ENCODE results near the gene RPP40. TPM values are rescaled to one million over a fixed set of nuclear protein-coding genes. Genes with fewer than 3 reads are reported as not detected.
"Not testable (repeated sequence)": the region's sequence is repeated elsewhere in the genome, so short reads cannot be mapped to it uniquely, and the experiment has no call there.

Gene RPP40
- total and polyA plus RNA-seq, 7 experiments from 2014 or later, result 3.8 to 18.6 (median 6.5) TPM

- H3K9me3 ChIP-seq (ENCODE audit: control insufficient read depth in 2 of 3, low read length in 3 of 3); H3K27me3 ChIP-seq (ENCODE audit: control insufficient read depth in 2 of 2, insufficient read depth in 2 of 2, low read length in 2 of 2); H3K27me3 Mint-ChIP-seq; H3K4me3 Mint-ChIP-seq; H3K9me3 Mint-ChIP-seq; H3K27ac ChIP-seq (ENCODE audit: low read depth, low read length); CTCF ChIA-PET; intact Hi-C loops (cut with micrococcal nuclease); DNase-seq; H3K4me3 ChIP-seq (ENCODE audit: low read length); POLR2A ChIA-PET; H3K27ac Mint-ChIP-seq; H3K4me1 ChIP-seq (ENCODE audit: control insufficient read depth in 2 of 2, insufficient read depth in 2 of 2, low read length in 2 of 2); H3K36me3 ChIP-seq (ENCODE audit: control insufficient read depth in 2 of 3, insufficient read depth in 3 of 3, low read length in 3 of 3); ATAC-seq: not testable (repeated sequence)
- peaks cover 0 to 13% (median 0%) of the 10 kb centered on the region in 5 donors for H3K36me3 Mint-ChIP-seq
- H3K4me1 Mint-ChIP-seq, result peaks cover 4 to 20% (median 10%) of the 10 kb centered on the region in 7 donors
These were observed 28.9 kb upstream of the RPP40 start for GRCh38 chr6:5032706-5033105.

GRCh38 chr6:5031150-5031549, 27.3 kb upstream of the RPP40 start:
- ATAC-seq (no peak), DNase-seq (no peak)
- Histone ChIP-seq H3K36me3 (ENCODE audit: control insufficient read depth in 2 of 3, insufficient read depth in 3 of 3, low read length in 3 of 3) (no peaks in the 10 kb centered on the region), H3K4me3 (ENCODE audit: low read length) (no peak overlapping the region), H3K9me3 (ENCODE audit: control insufficient read depth in 2 of 3, low read length in 3 of 3) (no peaks in the 10 kb centered on the region), H3K27me3 (ENCODE audit: control insufficient read depth in 2 of 2, insufficient read depth in 2 of 2, low read length in 2 of 2) (no peaks in the 10 kb centered on the region), H3K4me1 (ENCODE audit: control insufficient read depth in 2 of 2, insufficient read depth in 2 of 2, low read length in 2 of 2) (no peaks in the 10 kb centered on the region), H3K27ac (ENCODE audit: low read depth, low read length) (no peak overlapping the region)
- CTCF ChIA-PET, result no interaction called here
- Mint-ChIP-seq H3K27me3 (peaks cover 0 to 5% (median 4%) of the 10 kb centered on the region in 5 donors), H3K4me3 (no peak overlapping the region), H3K4me1 (peaks cover 9 to 26% (median 14%) of the 10 kb centered on the region in 7 donors), H3K9me3 (peaks cover 0 to 10% (median 0%) of the 10 kb centered on the region in 11 donors), H3K27ac (peak overlapping the region in 1 of 9 donors; percentile 3), H3K36me3 (peaks cover 0 to 13% (median 1%) of the 10 kb centered on the region in 5 donors)
- intact Hi-C loops (cut with micrococcal nuclease), result no loop called here
- POLR2A ChIA-PET, result no interaction called here

GRCh38 chr6:5030596-5031136, 26.8 kb upstream of the RPP40 start:
- Histone ChIP-seq H3K27me3 (ENCODE audit: control insufficient read depth in 2 of 2, insufficient read depth in 2 of 2, low read length in 2 of 2) (no peaks in the 10 kb centered on the region), H3K36me3 (ENCODE audit: control insufficient read depth in 2 of 3, insufficient read depth in 3 of 3, low read length in 3 of 3) (no peaks in the 10 kb centered on the region), H3K4me3 (ENCODE audit: low read length) (no peak overlapping the region), H3K27ac (ENCODE audit: low read depth, low read length) (no peak overlapping the region), H3K9me3 (ENCODE audit: control insufficient read depth in 2 of 3, low read length in 3 of 3) (no peaks in the 10 kb centered on the region), H3K4me1 (ENCODE audit: control insufficient read depth in 2 of 2, insufficient read depth in 2 of 2, low read length in 2 of 2) (peaks cover 0 to 4% of the 10 kb centered on the region in 2 donors)
- peaks cover 0 to 7% (median 4%) of the 10 kb centered on the region in 5 donors for H3K27me3 Mint-ChIP-seq
- ATAC-seq (peak; percentile 90), DNase-seq (peak; percentile 15 to 68 (median 43))
- peaks cover 0 to 13% (median 1%) of the 10 kb centered on the region in 5 donors for H3K36me3 Mint-ChIP-seq
- ChIA-PET CTCF (interaction anchor here (1.1 kb wide), 1 partner anchor 19 kb away, joined by 4 read pairs; no protein-coding TSS in a partner anchor), POLR2A (no interaction called here)
- H3K4me1 Mint-ChIP-seq, result peaks cover 10 to 27% (median 14%) of the 10 kb centered on the region in 7 donors
- H3K9me3 Mint-ChIP-seq, result peaks cover 0 to 10% (median 0%) of the 10 kb centered on the region in 11 donors
- intact Hi-C loops (cut with micrococcal nuclease), result loop anchor here (1.0 kb wide), 1 partner anchor 26 kb away; the partner anchor contains the start of gene RPP40 (in 2 of the 2)
- peak overlapping the region in 1 of 10 donors; percentile 22 for H3K4me3 Mint-ChIP-seq
- H3K27ac Mint-ChIP-seq, result peak overlapping the region in 1 of 9 donors; percentile 3

- ATAC-seq (no peak), DNase-seq (no peak)
- intact Hi-C loops (cut with micrococcal nuclease), result loop anchor here (1.0 kb wide), 1 partner anchor 25 kb away; the partner anchor contains the start of gene RPP40 (in 2 of the 2)
- Histone ChIP-seq H3K9me3 (ENCODE audit: control insufficient read depth in 2 of 3, low read length in 3 of 3) (no peaks in the 10 kb centered on the region), H3K36me3 (ENCODE audit: control insufficient read depth in 2 of 3, insufficient read depth in 3 of 3, low read length in 3 of 3) (no peaks in the 10 kb centered on the region), H3K27me3 (ENCODE audit: control insufficient read depth in 2 of 2, insufficient read depth in 2 of 2, low read length in 2 of 2) (no peaks in the 10 kb centered on the region), H3K4me1 (ENCODE audit: control insufficient read depth in 2 of 2, insufficient read depth in 2 of 2, low read length in 2 of 2) (peaks cover 0 to 4% of the 10 kb centered on the region in 2 donors), H3K4me3 (ENCODE audit: low read length) (no peak overlapping the region), H3K27ac (ENCODE audit: low read depth, low read length) (no peak overlapping the region)
- ChIA-PET CTCF (interaction anchor here (1.1 kb wide), 1 partner anchor 18 kb away, joined by 4 read pairs; no protein-coding TSS in a partner anchor), POLR2A (no interaction called here)
- Mint-ChIP-seq H3K4me1 (peaks cover 12 to 32% (median 20%) of the 10 kb centered on the region in 7 donors), H3K36me3 (peaks cover 0 to 17% (median 1%) of the 10 kb centered on the region in 5 donors), H3K27me3 (peaks cover 0 to 16% (median 10%) of the 10 kb centered on the region in 5 donors), H3K9me3 (peaks cover 0 to 4% (median 0%) of the 10 kb centered on the region in 11 donors), H3K4me3 (peak overlapping the region in 1 of 10 donors; percentile 5), H3K27ac (peak overlapping the region in 1 of 9 donors; percentile 26)
These were observed 25.8 kb upstream of the RPP40 start for GRCh38 chr6:5029609-5030008.

- intact Hi-C loops (cut with micrococcal nuclease), result no loop called here
- H3K27ac ChIP-seq (ENCODE audit: low read depth, low read length), result no peak overlapping the region
- no peak overlapping the region for H3K27ac Mint-ChIP-seq
- no peaks in the 10 kb centered on the region for H3K36me3 ChIP-seq (ENCODE audit: control insufficient read depth in 2 of 3, insufficient read depth in 3 of 3, low read length in 3 of 3)
- H3K4me1 ChIP-seq (ENCODE audit: control insufficient read depth in 2 of 2, insufficient read depth in 2 of 2, low read length in 2 of 2), result peaks cover 0 to 4% of the 10 kb centered on the region in 2 donors
- POLR2A ChIA-PET, result no interaction called here
- CTCF ChIA-PET, result no interaction called here
- H3K4me1 Mint-ChIP-seq, result peaks cover 12 to 26% (median 18%) of the 10 kb centered on the region in 7 donors
- no peak for ATAC-seq
- DNase-seq, result no peak
- no peaks in the 10 kb centered on the region for H3K9me3 ChIP-seq (ENCODE audit: control insufficient read depth in 2 of 3, low read length in 3 of 3)
- peaks cover 0 to 16% (median 10%) of the 10 kb centered on the region in 5 donors for H3K27me3 Mint-ChIP-seq
- H3K4me3 Mint-ChIP-seq, result no peak overlapping the region
- H3K4me3 ChIP-seq (ENCODE audit: low read length), result no peak overlapping the region
- H3K9me3 Mint-ChIP-seq, result peaks cover 0 to 2% (median 0%) of the 10 kb centered on the region in 11 donors
- H3K36me3 Mint-ChIP-seq, result peaks cover 0 to 20% (median 1%) of the 10 kb centered on the region in 5 donors
- no peaks in the 10 kb centered on the region for H3K27me3 ChIP-seq (ENCODE audit: control insufficient read depth in 2 of 2, insufficient read depth in 2 of 2, low read length in 2 of 2)
These were observed 25.1 kb upstream of the RPP40 start for GRCh38 chr6:5028921-5029320.

GRCh38 chr6:5028301-5028700, 24.5 kb upstream of the RPP40 start:
- Histone ChIP-seq H3K9me3 (ENCODE audit: control insufficient read depth in 2 of 3, low read length in 3 of 3) (no peaks in the 10 kb centered on the region), H3K27me3 (ENCODE audit: control insufficient read depth in 2 of 2, insufficient read depth in 2 of 2, low read length in 2 of 2) (no peaks in the 10 kb centered on the region), H3K4me3 (ENCODE audit: low read length) (no peak overlapping the region), H3K4me1 (ENCODE audit: control insufficient read depth in 2 of 2, insufficient read depth in 2 of 2, low read length in 2 of 2) (peaks cover 0 to 4% of the 10 kb centered on the region in 2 donors), H3K27ac (ENCODE audit: low read depth, low read length) (no peak overlapping the region), H3K36me3 (ENCODE audit: control insufficient read depth in 2 of 3, insufficient read depth in 3 of 3, low read length in 3 of 3) (peaks cover 0 to 4% (median 0%) of the 10 kb centered on the region in 3 experiments)
- peaks cover 0 to 16% (median 10%) of the 10 kb centered on the region in 5 donors for H3K27me3 Mint-ChIP-seq
- DNase-seq (no peak), ATAC-seq (no peak)
- H3K4me1 Mint-ChIP-seq, result peaks cover 12 to 25% (median 16%) of the 10 kb centered on the region in 7 donors
- ChIA-PET POLR2A (no interaction called here), CTCF (no interaction called here)
- intact Hi-C loops (cut with micrococcal nuclease), result no loop called here
- no peak overlapping the region for H3K4me3 Mint-ChIP-seq
- H3K9me3 Mint-ChIP-seq, result no peaks in the 10 kb centered on the region
- H3K27ac Mint-ChIP-seq, result no peak overlapping the region
- peaks cover 0 to 20% (median 6%) of the 10 kb centered on the region in 5 donors for H3K36me3 Mint-ChIP-seq
